Panc1 (cell line): Measurements from ENCODE around the gene GABRQ. TPM values are rescaled to one million over a fixed set of nuclear protein-coding genes. Genes with fewer than 3 reads are reported as not detected.

Experiments used
- ATAC-seq: fragments of 200-7000 bp; cut with Tn5 transposase; 2 replicates; pipeline ENCODE4 v1.9.1; 2020; ENCODE audit warnings: mild to moderate bottlenecking, moderate library complexity
- BruUV-seq: library from RNA; stranded (reverse); fragments of 400-500 nt; replicated peaks from 2 replicates; lab custom pipeline; 2021; lab: Mats Ljungman, UMichigan
- CTCF ChIA-PET: fragments of 300-600 bp; sonication (Branson Sonifier 250); formaldehyde crosslinking; loops from one replicate; lab custom pipeline; 2022; ENCODE audit warnings: antibody characterized with exemption; lab: Charles Lee
- POLR2A ChIA-PET: fragments of 300-600 bp; sonication (Branson Sonifier 250); formaldehyde crosslinking; loops from one replicate; lab custom pipeline; 2022; ENCODE audit warnings: antibody characterized with exemption; lab: Charles Lee
- DNase-seq: peaks from one replicate; pipeline ENCODE4 v3.0.0-alpha.2; 2010; ENCODE audit warnings: low read depth, low spot score
- H3K27ac ChIP-seq: 2 replicates; pipeline ENCODE4 v1.5.1; 2011; ENCODE audit warnings: mild to moderate bottlenecking, low read length, inconsistent platforms
- H3K27me3 ChIP-seq: fragments of 200-500 bp; sonication (Bioruptor generic); 2 replicates; pipeline ENCODE4 v1.6.0; 2014; ENCODE audit warnings: low read length, inconsistent platforms; ENCODE audit not compliant: control insufficient read depth, insufficient read depth
- H3K36me3 ChIP-seq: fragments of 200-500 bp; sonication (Bioruptor generic); 2 replicates; pipeline ENCODE4 v1.5.1; 2014; ENCODE audit warnings: inconsistent platforms, mild to moderate bottlenecking, low read length, moderate library complexity; ENCODE audit not compliant: control insufficient read depth, insufficient read depth
- H3K4me1 ChIP-seq: 2 replicates; pipeline ENCODE4 v1.5.1; 2011; ENCODE audit warnings: inconsistent platforms, mild to moderate bottlenecking, low read length, moderate library complexity; ENCODE audit not compliant: control insufficient read depth, insufficient read depth
- H3K4me3 ChIP-seq, 2 experiments: 2 replicates each; pipeline ENCODE4 v1.5.1; 2011 to 2012; ENCODE audit warnings: low read depth in 2 of 2, low read length in 2 of 2, mild to moderate bottlenecking in 2 of 2, inconsistent platforms in 1 of 2, moderate library complexity in 1 of 2
- H3K9me3 ChIP-seq: fragments of 200-500 bp; sonication (Bioruptor generic); 2 replicates; pipeline ENCODE4 v1.5.1; 2014; ENCODE audit warnings: low read depth, mild to moderate bottlenecking, inconsistent platforms, low read length, moderate library complexity; ENCODE audit not compliant: control insufficient read depth, insufficient read depth
- CTCF ChIP-seq: fragments of 450-650 bp; IDR thresholded peaks from 2 replicates; pipeline ENCODE4 v1.5.1; 2017; ENCODE audit warnings: mild to moderate bottlenecking
- POLR2AphosphoS5 ChIP-seq: IDR thresholded peaks from 2 replicates; pipeline ENCODE4 v1.6.1; 2012; ENCODE audit warnings: mild to moderate bottlenecking, low read depth, low read length, moderate library complexity
- REST ChIP-seq, 2 experiments: IDR thresholded peaks; 2 replicates each; pipeline ENCODE4 v1.6.1; 2011 to 2012; ENCODE audit warnings: low read depth in 2 of 2, control low read depth in 1 of 2, low read length in 1 of 2, mild to moderate bottlenecking in 1 of 2, moderate library complexity in 1 of 2; ENCODE audit not compliant: insufficient read depth in 1 of 2
- SIN3A ChIP-seq: IDR thresholded peaks from 2 replicates; pipeline ENCODE4 v1.6.1; 2012; ENCODE audit warnings: low read depth, mild to moderate bottlenecking, low read length, moderate library complexity, borderline replicate concordance; ENCODE audit not compliant: insufficient read depth
- TCF7L2 ChIP-seq: IDR thresholded peaks from 2 replicates; pipeline ENCODE4 v1.6.1; 2011; ENCODE audit warnings: mild to moderate bottlenecking, low read depth, low read length, inconsistent platforms
- in situ Hi-C: cut with HindIII; loops from 2 replicates; pipeline ENCODE4 v1.10.0; 2016; ENCODE audit warnings: low sequenced_read_pairs, low pct_unique_long_range_greater_than_20kb
- intact Hi-C: fragments of 100-400 bp; cut with micrococcal nuclease; formaldehyde crosslinking; loops from one replicate; pipeline ENCODE4 v1.10.0; 2022; ENCODE audit not compliant: unreplicated experiment
- total RNA-seq: library from RNA; stranded (reverse); gene quantifications from one replicate; pipeline ENCODE4 v1.2.1, GENCODE V29; 2021; ENCODE audit not compliant: unreplicated experiment

The GABRQ gene
- total RNA-seq, 1 experiment from 2014 or later: 0.03 TPM

- DNase-seq: no peak
- POLR2A ChIA-PET: no interaction called here
- Histone ChIP-seq H3K9me3 (no peaks in the 10 kb centered on the region), H3K27ac (no peak overlapping the region), H3K4me3 (no peak overlapping the region), H3K36me3 (no peaks in the 10 kb centered on the region), H3K27me3 (0 out of 2 replicates have a peak, but pooled peaks cover under 1% of the 10 kb centered on the region), H3K4me1 (no peaks in the 10 kb centered on the region)
- CTCF ChIA-PET: no interaction called here
- intact Hi-C loops: no loop called here
- in situ Hi-C loops: no loop called here
- no TSS peak for BruUV-seq
- no peak for TF ChIP-seq REST (IDR thresholded peaks at IDR 0.05; ENCODE audit: insufficient read depth in 1 of 2, low read depth in 2 of 2, low read length in 1 of 2)
- TF ChIP-seq POLR2AphosphoS5: no peak
- TF ChIP-seq CTCF: no peak
- no peak for TF ChIP-seq SIN3A
- no peak for TF ChIP-seq TCF7L2
- ATAC-seq: no peak
Measured at GRCh38 chrX:152652060-152652459, 14.4 kb downstream of the GABRQ start.

- no peaks in the 10 kb centered on the region for H3K9me3 ChIP-seq
- no peak for TF ChIP-seq TCF7L2
- no peak for TF ChIP-seq POLR2AphosphoS5
- TF ChIP-seq REST (IDR thresholded peaks at IDR 0.05; ENCODE audit: insufficient read depth in 1 of 2, low read depth in 2 of 2, low read length in 1 of 2): no peak
- no peak for TF ChIP-seq SIN3A
- no peak for TF ChIP-seq CTCF
- in situ Hi-C loops (no loop called here), intact Hi-C loops (no loop called here)
- no peaks in the 10 kb centered on the region for H3K4me1 ChIP-seq
- POLR2A ChIA-PET: no interaction called here
- no peak overlapping the region for H3K4me3 ChIP-seq
- BruUV-seq: no TSS peak
- 0 out of 2 replicates have a peak, but pooled peaks cover 2% of the 10 kb centered on the region for H3K27me3 ChIP-seq
- CTCF ChIA-PET: no interaction called here
- ATAC-seq (no peak), DNase-seq (no peak)
- H3K27ac ChIP-seq: no peak overlapping the region
- H3K36me3 ChIP-seq: no peaks in the 10 kb centered on the region
Measured at GRCh38 chrX:152652467-152652866, 14.8 kb downstream of the GABRQ start.
